AG04449 (cell line): ENCODE results near the gene AFF3.
A peak's percentile ranks its signal among the peaks of the same experiment; 100 is the strongest.

Experiments used
- CTCF ChIA-PET: fragments of 350-600 bp; formaldehyde crosslinking; extraction: SDS; loops from one replicate; lab custom pipeline; 2021; ENCODE audit warnings: antibody characterized with exemption; lab: Yijun Ruan, JAX
- POLR2A ChIA-PET: fragments of 400-600, 350-600 bp; formaldehyde crosslinking; extraction: SDS; loops from one replicate; lab custom pipeline; 2020; ENCODE audit warnings: antibody characterized with exemption, inconsistent platforms; lab: Yijun Ruan, JAX
- DNase-seq: peaks from one replicate; pipeline ENCODE4 v3.0.0-alpha.2; 2010; ENCODE audit warnings: low read depth, low spot score
- H3K4me3 ChIP-seq: 2 replicates; pipeline ENCODE4 v1.5.1; 2011; ENCODE audit warnings: low read depth, mild to moderate bottlenecking, control low read depth, low read length
- CTCF ChIP-seq: IDR thresholded peaks from one replicate; pipeline ENCODE4 v1.5.1; 2011; ENCODE audit warnings: mild to moderate bottlenecking, moderate library complexity, low read length, control low read depth, inconsistent platforms; ENCODE audit not compliant: insufficient read depth; ENCODE audit errors: missing control alignments

The AFF3 gene

DNA sequence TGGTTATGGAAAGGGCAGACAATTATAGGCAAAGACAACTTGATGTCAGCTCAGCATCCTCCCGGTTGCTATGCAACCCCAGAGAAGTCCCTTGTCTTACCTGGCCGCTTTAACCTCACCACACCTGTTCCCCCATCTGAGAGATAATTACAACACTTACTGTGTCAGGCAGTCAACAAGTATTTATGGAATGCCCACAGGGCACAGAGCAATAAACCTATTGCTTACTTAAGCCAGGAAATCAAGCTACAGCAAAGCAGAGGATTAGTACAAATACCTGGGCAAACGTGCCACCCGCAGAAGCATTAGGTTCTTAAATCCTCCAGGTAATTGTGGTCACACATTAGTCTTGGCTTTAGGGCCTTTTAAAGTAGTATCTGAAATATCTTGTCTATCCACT lies 332.2 kb downstream of the AFF3 start:
- ChIA-PET POLR2A (no interaction called here), CTCF (interaction anchor here (1.2 to 1.5 kb wide), 2 partner anchors 9 to 251 kb away, joined by 3 to 4 read pairs; no protein-coding TSS in a partner anchor)
- no peak overlapping the region for H3K4me3 ChIP-seq
- TF ChIP-seq CTCF = no peak
- no peak for DNase-seq

GRCh38 chr2:99809259-99809900 lies 333.0 kb downstream of the AFF3 start:
- no peak for DNase-seq
- no peak for TF ChIP-seq CTCF
- no peak overlapping the region for H3K4me3 ChIP-seq
- POLR2A ChIA-PET = interaction anchor here (0.6 to 1.0 kb wide), 2 partner anchors 111 to 342 kb away, joined by 3 to 4 read pairs; no protein-coding TSS in a partner anchor
- CTCF ChIA-PET = interaction anchor here (1.1 to 1.5 kb wide), 4 partner anchors 8 to 250 kb away, joined by 3 to 4 read pairs (median 3); no protein-coding TSS in a partner anchor

DNA sequence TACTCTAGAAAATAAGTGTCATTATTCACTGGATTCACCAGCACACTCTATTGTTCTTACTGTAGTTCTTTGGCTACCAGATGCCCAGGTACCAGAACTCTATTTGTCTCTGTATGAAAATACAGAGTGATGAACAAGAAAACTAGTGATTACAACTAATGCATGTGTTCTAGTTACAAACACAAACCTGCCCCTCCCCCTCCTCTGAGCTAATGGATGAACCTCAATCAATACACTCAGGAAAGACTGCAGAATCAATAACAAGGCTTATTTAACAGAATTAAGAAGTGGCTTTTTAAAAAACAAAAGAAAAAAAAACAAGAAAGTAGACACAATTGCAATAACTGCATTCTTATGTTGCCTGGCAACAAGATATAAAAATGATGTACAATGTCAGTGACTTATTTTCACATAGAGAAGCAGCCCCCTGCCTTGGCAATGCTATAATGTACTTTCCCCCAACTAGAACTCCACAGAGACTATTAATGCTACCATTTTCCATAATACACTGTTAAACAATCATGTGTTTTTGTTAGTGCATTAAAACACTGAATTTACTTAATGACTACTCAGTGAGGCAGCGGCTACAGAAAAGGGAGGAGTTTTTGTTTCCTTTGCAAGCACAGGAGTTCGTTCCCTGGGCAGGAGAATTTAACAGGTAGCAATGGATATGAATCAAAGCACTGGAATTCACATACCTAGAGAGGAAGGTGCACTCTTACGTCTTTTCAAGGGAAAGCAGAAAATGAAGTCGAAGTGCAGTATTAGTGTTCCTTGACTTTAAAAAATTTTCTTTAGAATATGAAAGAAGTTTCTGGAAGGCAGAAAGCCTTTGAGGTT lies 333.8 kb downstream of the AFF3 start:
- POLR2A ChIA-PET = interaction anchor here (0.6 to 1.0 kb wide), 2 partner anchors 110 to 341 kb away, joined by 3 to 4 read pairs; no protein-coding TSS in a partner anchor
- TF ChIP-seq CTCF = no peak
- no peak for DNase-seq

GRCh38 chr2:99806758-99807157 lies 335.6 kb downstream of the AFF3 start:
- POLR2A ChIA-PET = no interaction called here
- CTCF ChIA-PET = no interaction called here
- no peak overlapping the region for H3K4me3 ChIP-seq
- TF ChIP-seq CTCF = no peak
- DNase-seq = peak; percentile 81

More for the DNA sequence above, 333.8 kb downstream of the AFF3 start:
- CTCF ChIA-PET = interaction anchor here (1.1 to 1.5 kb wide), 3 partner anchors 7 to 249 kb away, joined by 3 to 4 read pairs (median 3); no protein-coding TSS in a partner anchor
- no peak overlapping the region for H3K4me3 ChIP-seq

DNA sequence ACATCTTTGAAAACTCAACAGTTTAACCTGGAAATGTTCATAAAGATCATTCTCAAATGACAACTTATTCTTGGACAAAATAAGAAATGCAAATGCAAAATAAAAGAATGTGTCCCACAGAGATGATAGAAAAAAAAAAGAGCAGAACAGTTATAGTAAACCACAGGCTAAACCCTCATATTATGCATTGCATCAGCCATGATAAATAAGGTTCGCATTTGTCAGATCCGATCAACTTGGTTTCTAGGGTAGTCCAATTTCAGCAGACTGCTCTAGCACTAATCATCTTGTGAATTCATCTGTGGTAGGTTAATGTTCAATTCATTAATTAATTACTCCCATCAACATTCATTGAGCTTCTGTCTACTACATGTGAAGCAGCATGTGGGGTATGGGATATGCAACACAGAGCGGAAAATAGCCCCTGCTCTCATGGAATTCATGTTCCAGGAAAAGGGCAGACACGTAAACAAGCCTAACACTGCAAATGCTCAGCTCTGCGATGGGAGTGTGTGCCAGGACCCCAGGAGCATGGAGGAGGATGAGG lies 336.4 kb downstream of the AFF3 start:
- ChIA-PET POLR2A (no interaction called here), CTCF (no interaction called here)
- no peak for TF ChIP-seq CTCF
- H3K4me3 ChIP-seq = no peak overlapping the region
- no peak for DNase-seq
